Muscle layer of duodenum (tissue), 2 donors: Measurements from ENCODE around the gene BLOC1S5.
A peak's percentile ranks its signal among the peaks of the same experiment; 100 is the strongest.

Experiments used
- H3K27ac ChIP-seq: one replicate; pipeline ENCODE4 v1.7.0; 2013; ENCODE audit warnings: mild to moderate bottlenecking, low read length
- H3K27me3 ChIP-seq: one replicate; pipeline ENCODE4 v1.7.0; 2013; ENCODE audit warnings: low read depth, mild to moderate bottlenecking, control low read depth, low read length
- H3K36me3 ChIP-seq, 2 donors: one replicate each; pipeline ENCODE4 v1.7.0; 2013; ENCODE audit warnings: low read length in 2 of 2, control low read depth in 1 of 2, mild to moderate bottlenecking in 1 of 2; ENCODE audit not compliant: insufficient read depth in 2 of 2, control insufficient read depth in 1 of 2
- H3K4me1 ChIP-seq, 2 donors: one replicate each; pipeline ENCODE4 v1.7.0; 2013; ENCODE audit warnings: low read length in 2 of 2, mild to moderate bottlenecking in 2 of 2, control low read depth in 1 of 2, moderate library complexity in 1 of 2; ENCODE audit not compliant: insufficient read depth in 2 of 2, control insufficient read depth in 1 of 2
- H3K4me3 ChIP-seq, 2 donors: one replicate each; pipeline ENCODE4 v1.7.0; 2013; ENCODE audit warnings: low read length in 2 of 2, low read depth in 1 of 2, mild to moderate bottlenecking in 1 of 2
- H3K9me3 ChIP-seq, 2 donors: one replicate each; pipeline ENCODE4 v1.7.0; 2013; ENCODE audit warnings: low read length in 2 of 2, control low read depth in 1 of 2, mild to moderate bottlenecking in 1 of 2; ENCODE audit not compliant: control insufficient read depth in 1 of 2
- donor health status: healthy.

BLOC1S5 gene

GRCh38 chr6:8063761-8064637, at the start of gene BLOC1S5:
Gene BLOC1S5 (minus strand): TSS chr6:8064389. CDS start chr6:8064376, 13 bp downstream.
- Histone ChIP-seq H3K4me1 (peaks cover 4 to 11% of the 10 kb centered on the region in 2 donors), H3K27me3 (no peaks in the 10 kb centered on the region), H3K9me3 (no peaks in the 10 kb centered on the region), H3K36me3 (peaks cover 6 to 22% of the 10 kb centered on the region in 2 donors), H3K27ac (peak within 1 kb of the TSS; percentile 91), H3K4me3 (peak within 1 kb of the TSS; percentile 80 to 96)

- no peaks in the 10 kb centered on the region for H3K4me1 ChIP-seq
- no peaks in the 10 kb centered on the region for H3K36me3 ChIP-seq
- H3K27me3 ChIP-seq: no peaks in the 10 kb centered on the region
- no peak overlapping the region for H3K4me3 ChIP-seq
- no peak overlapping the region for H3K27ac ChIP-seq
- no peaks in the 10 kb centered on the region for H3K9me3 ChIP-seq
These were observed 49.0 kb upstream of the BLOC1S5 start for GRCh38 chr6:8113131-8113654.

- Histone ChIP-seq H3K9me3 (no peaks in the 10 kb centered on the region), H3K27me3 (no peaks in the 10 kb centered on the region), H3K4me1 (no peaks in the 10 kb centered on the region), H3K27ac (no peak overlapping the region), H3K4me3 (no peak overlapping the region), H3K36me3 (no peaks in the 10 kb centered on the region)
These were observed 46.5 kb upstream of the BLOC1S5 start for GRCh38 chr6:8110725-8111124.

GRCh38 chr6:8110117-8110721, 46.0 kb upstream of the BLOC1S5 start:
- no peak overlapping the region for H3K4me3 ChIP-seq
- no peaks in the 10 kb centered on the region for H3K36me3 ChIP-seq
- H3K27me3 ChIP-seq: no peaks in the 10 kb centered on the region
- H3K4me1 ChIP-seq: no peaks in the 10 kb centered on the region
- no peaks in the 10 kb centered on the region for H3K9me3 ChIP-seq
- no peak overlapping the region for H3K27ac ChIP-seq

GRCh38 chr6:8108759-8109539, 44.8 kb upstream of the BLOC1S5 start:
- no peaks in the 10 kb centered on the region for H3K4me1 ChIP-seq
- no peak overlapping the region for H3K4me3 ChIP-seq
- no peaks in the 10 kb centered on the region for H3K9me3 ChIP-seq
- H3K36me3 ChIP-seq: no peaks in the 10 kb centered on the region
- no peaks in the 10 kb centered on the region for H3K27me3 ChIP-seq
- H3K27ac ChIP-seq: no peak overlapping the region

- H3K4me1 ChIP-seq: no peaks in the 10 kb centered on the region
- H3K27ac ChIP-seq: no peak overlapping the region
- no peak overlapping the region for H3K4me3 ChIP-seq
- no peaks in the 10 kb centered on the region for H3K9me3 ChIP-seq
- H3K36me3 ChIP-seq: no peaks in the 10 kb centered on the region
- H3K27me3 ChIP-seq: no peaks in the 10 kb centered on the region
These were observed 44.0 kb upstream of the BLOC1S5 start for GRCh38 chr6:8108031-8108660.

GRCh38 chr6:8105791-8106190, 41.6 kb upstream of the BLOC1S5 start:
- H3K4me1 ChIP-seq: peaks cover 7 to 8% of the 10 kb centered on the region in 2 donors
- H3K27ac ChIP-seq: no peak overlapping the region
- no peaks in the 10 kb centered on the region for H3K27me3 ChIP-seq
- no peaks in the 10 kb centered on the region for H3K9me3 ChIP-seq
- H3K4me3 ChIP-seq: no peak overlapping the region
- H3K36me3 ChIP-seq: no peaks in the 10 kb centered on the region

GRCh38 chr6:8103726-8104125, 39.5 kb upstream of the BLOC1S5 start:
- Histone ChIP-seq H3K4me3 (no peak overlapping the region), H3K27me3 (no peaks in the 10 kb centered on the region), H3K27ac (no peak overlapping the region), H3K9me3 (no peaks in the 10 kb centered on the region), H3K36me3 (peaks cover 0 to 3% of the 10 kb centered on the region in 2 donors), H3K4me1 (peaks cover 7 to 8% of the 10 kb centered on the region in 2 donors)

- H3K27me3 ChIP-seq: no peaks in the 10 kb centered on the region
- H3K9me3 ChIP-seq: no peaks in the 10 kb centered on the region
- H3K27ac ChIP-seq: peak within 1 kb of the TSS; percentile 59
- peak within 1 kb of the TSS; percentile 94 to 99 for H3K4me3 ChIP-seq
- peaks cover under 1 to 3% of the 10 kb centered on the region in 2 donors for H3K36me3 ChIP-seq
- H3K4me1 ChIP-seq: peaks cover 7 to 8% of the 10 kb centered on the region in 2 donors
These were observed 38.2 kb upstream of the BLOC1S5 start, which contains the start of gene EEF1E1 for GRCh38 chr6:8102122-8102958. Gene EEF1E1 (minus strand): TSS chr6:8102548. CDS start chr6:8102521, 27 bp downstream.

GRCh38 chr6:8100159-8100854, 36.1 kb upstream of the BLOC1S5 start:
- Histone ChIP-seq H3K27ac (no peak overlapping the region), H3K4me1 (peaks cover 7 to 8% of the 10 kb centered on the region in 2 donors), H3K27me3 (no peaks in the 10 kb centered on the region), H3K9me3 (no peaks in the 10 kb centered on the region), H3K36me3 (peaks cover 16% of the 10 kb centered on the region in 2 donors), H3K4me3 (no peak overlapping the region)
